ENCODE measurements around the gene TMEM238. TPM values are rescaled to one million over a fixed set of nuclear protein-coding genes. Genes with fewer than 3 reads are reported as not detected.
A peak's percentile ranks its signal among the peaks of the same experiment; 100 is the strongest.

The TMEM238 gene
- polyA plus RNA-seq, 1 of the 3 experiments (the other 2 are of a cell fraction), result 0.12 TPM

- Histone ChIP-seq H2AFZ (ENCODE audit: low read depth) (peak within 1 kb of the TSS; percentile 87), H3K79me2 (ENCODE audit: insufficient read depth) (peaks cover 14% of the 10 kb centered on the region), H3K4me3 (ENCODE audit: low read depth in 2 of 2, low read length in 1 of 2) (peak within 1 kb of the TSS; percentile 57 to 79), H3F3A (replicated peaks; ENCODE audit: insufficient read depth) (peaks cover 20% of the 10 kb centered on the region), H4K20me1 (ENCODE audit: insufficient read depth) (no peaks in the 10 kb centered on the region), H3K36me3 (replicated peaks in 1 of 2; ENCODE audit: control insufficient read depth in 1 of 2, insufficient read depth in 2 of 2, low read length in 1 of 2) (peaks cover 0 to 4% of the 10 kb centered on the region in 2 experiments), H3K9me3 (no peaks in the 10 kb centered on the region), H3K27me3 (ENCODE audit: insufficient read depth) (no peaks in the 10 kb centered on the region), H3K4me2 (peak within 1 kb of the TSS; percentile 97), H3K4me1 (ENCODE audit: control insufficient read depth in 1 of 2, insufficient read depth in 2 of 2, low read depth in 1 of 2, low read length in 1 of 2) (peaks cover 26 to 28% of the 10 kb centered on the region in 2 experiments; a peak in 3 of 4 replicates), H3K9ac (peak within 1 kb of the TSS; percentile 92), H3K27ac (ENCODE audit: low read depth in 2 of 2, low read length in 1 of 2) (peak within 1 kb of the TSS; percentile 11 to 88; a peak in 3 of 4 replicates), H3K9me2 (no peaks in the 10 kb centered on the region)
- TF ChIP-seq, protein P1, sequence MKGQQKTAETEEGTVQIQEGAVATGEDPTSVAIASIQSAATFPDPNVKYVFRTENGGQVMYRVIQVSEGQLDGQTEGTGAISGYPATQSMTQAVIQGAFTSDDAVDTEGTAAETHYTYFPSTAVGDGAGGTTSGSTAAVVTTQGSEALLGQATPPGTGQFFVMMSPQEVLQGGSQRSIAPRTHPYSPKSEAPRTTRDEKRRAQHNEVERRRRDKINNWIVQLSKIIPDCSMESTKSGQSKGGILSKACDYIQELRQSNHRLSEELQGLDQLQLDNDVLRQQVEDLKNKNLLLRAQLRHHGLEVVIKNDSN (IDR thresholded peaks at IDR 0.05; ENCODE audit: borderline replicate concordance, low read depth), result no peak
- TF ChIP-seq GABPA (IDR thresholded peaks at IDR 0.05; ENCODE audit: low read depth) (no peak), FOSL2 (IDR thresholded peaks at IDR 0.05; ENCODE audit: borderline replicate concordance, low read depth) (peak; percentile 47; the same call in 1 of the 2 replicates), RFX5 (IDR thresholded peaks at IDR 0.05; ENCODE audit: low read length) (no peak), POLR2AphosphoS5 (IDR thresholded peaks at IDR 0.05; ENCODE audit: low read depth, low read length) (peak; percentile 41; the same call in 1 of the 2 replicates), MAX (IDR thresholded peaks at IDR 0.05; ENCODE audit: low read depth) (peak; percentile 49; the same call in 1 of the 2 replicates), JUND (IDR thresholded peaks at IDR 0.05) (peak; percentile 7; the same call in 1 of the 2 replicates)
- TF ChIP-seq, protein P2, sequence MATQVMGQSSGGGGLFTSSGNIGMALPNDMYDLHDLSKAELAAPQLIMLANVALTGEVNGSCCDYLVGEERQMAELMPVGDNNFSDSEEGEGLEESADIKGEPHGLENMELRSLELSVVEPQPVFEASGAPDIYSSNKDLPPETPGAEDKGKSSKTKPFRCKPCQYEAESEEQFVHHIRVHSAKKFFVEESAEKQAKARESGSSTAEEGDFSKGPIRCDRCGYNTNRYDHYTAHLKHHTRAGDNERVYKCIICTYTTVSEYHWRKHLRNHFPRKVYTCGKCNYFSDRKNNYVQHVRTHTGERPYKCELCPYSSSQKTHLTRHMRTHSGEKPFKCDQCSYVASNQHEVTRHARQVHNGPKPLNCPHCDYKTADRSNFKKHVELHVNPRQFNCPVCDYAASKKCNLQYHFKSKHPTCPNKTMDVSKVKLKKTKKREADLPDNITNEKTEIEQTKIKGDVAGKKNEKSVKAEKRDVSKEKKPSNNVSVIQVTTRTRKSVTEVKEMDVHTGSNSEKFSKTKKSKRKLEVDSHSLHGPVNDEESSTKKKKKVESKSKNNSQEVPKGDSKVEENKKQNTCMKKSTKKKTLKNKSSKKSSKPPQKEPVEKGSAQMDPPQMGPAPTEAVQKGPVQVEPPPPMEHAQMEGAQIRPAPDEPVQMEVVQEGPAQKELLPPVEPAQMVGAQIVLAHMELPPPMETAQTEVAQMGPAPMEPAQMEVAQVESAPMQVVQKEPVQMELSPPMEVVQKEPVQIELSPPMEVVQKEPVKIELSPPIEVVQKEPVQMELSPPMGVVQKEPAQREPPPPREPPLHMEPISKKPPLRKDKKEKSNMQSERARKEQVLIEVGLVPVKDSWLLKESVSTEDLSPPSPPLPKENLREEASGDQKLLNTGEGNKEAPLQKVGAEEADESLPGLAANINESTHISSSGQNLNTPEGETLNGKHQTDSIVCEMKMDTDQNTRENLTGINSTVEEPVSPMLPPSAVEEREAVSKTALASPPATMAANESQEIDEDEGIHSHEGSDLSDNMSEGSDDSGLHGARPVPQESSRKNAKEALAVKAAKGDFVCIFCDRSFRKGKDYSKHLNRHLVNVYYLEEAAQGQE (IDR thresholded peaks at IDR 0.05; ENCODE audit: low read depth, low read length), result no peak
- WGBS (ENCODE audit: low lambda C conversion rate), result 8% methylated on average over 32 of the region's 32 CpGs
- no peak for DNase-seq
- ChIA-PET CTCF (interaction anchor here (1.7 to 2.5 kb wide), 2 partner anchors 13 to 78 kb away, joined by 6 to 8 read pairs; partner anchors contain the start of gene TMEM238), POLR2A (interaction anchor here (0.6 to 2.8 kb wide), 2 partner anchors 27 to 37 kb away, joined by 4 to 14 read pairs; partner anchors contain the start of gene UBE2S)
Measured at GRCh38 chr19:55370305-55370988, 13.6 kb downstream of the TMEM238 start, which contains the start of gene IL11. TSS of gene IL11 (minus strand) at chr19:55370463. CDS start at chr19:55370310, 153 bp downstream.

DNA sequence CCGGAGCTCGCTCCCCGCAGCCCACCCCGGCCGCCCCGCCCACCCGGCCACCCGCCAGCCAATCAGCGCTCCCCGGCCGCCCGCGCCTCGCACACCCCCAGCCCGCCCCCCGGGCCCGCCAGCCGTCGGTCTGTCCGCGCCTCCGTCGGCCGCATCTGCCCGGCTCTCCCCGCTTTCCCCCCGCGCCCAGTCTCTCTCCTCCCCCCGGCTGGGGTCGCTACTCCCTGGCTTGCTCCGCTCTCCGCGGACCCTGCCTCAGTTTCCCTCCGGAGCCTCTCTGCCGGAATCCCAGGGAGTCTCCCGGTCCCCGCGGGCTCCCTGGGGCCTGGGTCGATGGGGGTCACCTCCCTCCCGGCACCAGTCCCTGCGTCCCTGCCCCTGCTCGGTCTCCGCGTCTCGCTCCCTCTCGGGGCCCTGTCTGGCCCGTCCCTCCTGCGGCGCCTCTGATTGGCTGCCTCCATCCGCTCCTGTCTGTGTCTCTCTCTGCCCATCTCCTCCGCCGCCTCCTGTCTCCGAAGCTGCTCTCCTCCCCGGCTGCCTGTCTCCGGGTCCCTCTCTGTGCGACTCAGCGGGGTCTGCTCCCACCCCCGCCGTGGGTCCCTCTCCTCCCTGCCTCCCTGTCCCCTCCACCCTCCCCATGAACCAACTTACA lies 14.3 kb downstream of the TMEM238 start:
- Histone ChIP-seq H3K4me2 (peak overlapping the region; percentile 97), H3K9ac (peak overlapping the region; percentile 92), H3K79me2 (ENCODE audit: insufficient read depth) (peaks cover 14% of the 10 kb centered on the region), H3K27ac (ENCODE audit: low read depth in 2 of 2, low read length in 1 of 2) (peak overlapping the region; percentile 11 to 88; a peak in 3 of 4 replicates), H3K36me3 (replicated peaks in 1 of 2; ENCODE audit: control insufficient read depth in 1 of 2, insufficient read depth in 2 of 2, low read length in 1 of 2) (peaks cover 0 to 4% of the 10 kb centered on the region in 2 experiments), H2AFZ (ENCODE audit: low read depth) (peak overlapping the region; percentile 87), H3K4me1 (ENCODE audit: control insufficient read depth in 1 of 2, insufficient read depth in 2 of 2, low read depth in 1 of 2, low read length in 1 of 2) (peaks cover 26 to 28% of the 10 kb centered on the region in 2 experiments; a peak in 3 of 4 replicates), H3K9me2 (no peaks in the 10 kb centered on the region), H3K27me3 (ENCODE audit: insufficient read depth) (no peaks in the 10 kb centered on the region), H3K4me3 (ENCODE audit: low read depth in 2 of 2, low read length in 1 of 2) (peak overlapping the region; percentile 57 to 79), H3F3A (replicated peaks; ENCODE audit: insufficient read depth) (peaks cover 25% of the 10 kb centered on the region), H4K20me1 (ENCODE audit: insufficient read depth) (no peaks in the 10 kb centered on the region), H3K9me3 (no peaks in the 10 kb centered on the region)
- TF ChIP-seq SMC3 (IDR thresholded peaks at IDR 0.05; ENCODE audit: low read depth, low read length), result no peak
- TF ChIP-seq PBX3 (IDR thresholded peaks at IDR 0.05), result 0 out of 2 replicates have a peak, but pooled peaks have one; percentile 27
- TF ChIP-seq ELF1 (IDR thresholded peaks at IDR 0.05), result no peak
- ChIA-PET POLR2A (interaction anchor here (0.6 to 2.8 kb wide), 3 partner anchors 14 to 38 kb away, joined by 4 to 14 read pairs (median 4); partner anchors contain the start of gene UBE2S), CTCF (interaction anchor here (1.6 to 2.5 kb wide), 3 partner anchors 14 to 78 kb away, joined by 6 to 8 read pairs (median 7); partner anchors contain the start of gene TMEM238)
- peak; percentile 96 for DNase-seq
- WGBS (ENCODE audit: low lambda C conversion rate), result 0% methylated on average over 34 of the region's 59 CpGs
